Activated CD4-positive, alpha-beta T cell treated with anti-CD3 and anti-CD28 coated beads, Interleukin-2, Interleukin-6, amounts not matched to agents 100 ng/mL and 50 ng/mL, durations not matched to agents 16 hours and 8 hours (primary cell): ENCODE measurements around the gene JARID2.

Experiments used
- DNase-seq: peaks from one replicate; pipeline ENCODE4 v3.0.0-alpha.2; 2020

JARID2 gene

DNA sequence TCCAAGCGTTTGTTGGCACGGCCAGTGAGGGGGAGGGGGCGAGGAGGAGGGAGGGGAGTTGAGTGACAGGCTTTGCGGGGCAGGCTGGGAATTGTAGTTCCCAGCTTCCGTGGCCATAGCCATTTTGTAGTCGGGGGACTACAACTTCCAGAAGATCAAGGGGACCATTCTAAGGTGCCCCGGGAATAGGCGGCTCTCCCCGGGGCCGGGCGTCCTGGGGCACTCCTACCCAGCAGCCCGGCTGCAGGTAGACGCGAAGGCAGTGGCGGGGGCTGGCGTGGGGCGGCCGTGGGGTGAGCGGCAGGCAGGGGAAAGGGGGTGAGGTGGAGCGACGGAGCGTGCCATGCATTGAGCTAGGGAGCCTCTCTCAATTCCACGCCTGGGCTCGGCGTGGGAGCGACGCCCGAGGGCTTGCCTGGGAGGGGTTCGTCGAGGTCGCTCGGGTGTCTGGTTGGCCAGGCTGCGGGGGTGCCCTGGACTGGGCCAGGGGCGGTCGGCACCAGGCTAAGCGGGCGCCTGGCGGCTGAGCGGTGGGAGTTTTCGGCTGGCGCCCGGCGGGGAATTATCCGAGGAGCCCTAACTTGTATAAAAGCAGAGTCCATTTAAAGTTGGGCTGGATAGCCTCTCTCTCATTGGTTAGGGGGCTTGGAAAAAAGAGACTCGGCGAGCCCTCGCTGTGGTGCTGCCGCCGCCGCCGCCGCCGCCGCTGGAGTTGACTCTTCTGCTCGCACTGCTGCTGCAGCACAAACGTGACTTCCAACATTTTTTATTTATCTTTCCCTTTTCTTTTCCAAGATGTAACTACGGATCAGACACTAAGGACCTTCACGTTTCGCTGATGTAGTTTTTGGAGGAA, at the start of gene JARID2:
JARID2 (plus strand) TSS at position 709 of the 856 bp plus-strand sequence. CDS start 471 bp downstream, outside the sequence.
- peak; percentile 98 for DNase-seq

DNA sequence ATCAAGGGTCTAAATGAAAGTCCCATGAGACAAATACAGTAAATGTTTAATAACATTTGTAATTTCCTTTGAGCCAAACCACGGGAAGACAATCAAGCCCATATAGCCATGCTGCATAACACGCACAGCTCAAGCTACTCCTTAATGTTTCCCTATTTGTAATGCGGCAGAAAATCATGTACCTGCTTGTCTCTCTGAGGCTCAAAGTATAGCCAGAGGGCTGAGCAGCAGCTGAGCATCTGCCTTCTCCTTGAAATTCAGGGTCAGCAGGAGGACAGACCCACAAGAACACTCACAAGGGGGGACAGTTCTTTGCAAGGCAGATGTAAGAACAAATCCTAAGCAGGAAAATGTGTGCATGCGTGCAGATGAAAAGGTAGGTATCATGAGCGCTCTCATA, 45.8 kb upstream of the JARID2 start:
- DNase-seq = no peak

DNA sequence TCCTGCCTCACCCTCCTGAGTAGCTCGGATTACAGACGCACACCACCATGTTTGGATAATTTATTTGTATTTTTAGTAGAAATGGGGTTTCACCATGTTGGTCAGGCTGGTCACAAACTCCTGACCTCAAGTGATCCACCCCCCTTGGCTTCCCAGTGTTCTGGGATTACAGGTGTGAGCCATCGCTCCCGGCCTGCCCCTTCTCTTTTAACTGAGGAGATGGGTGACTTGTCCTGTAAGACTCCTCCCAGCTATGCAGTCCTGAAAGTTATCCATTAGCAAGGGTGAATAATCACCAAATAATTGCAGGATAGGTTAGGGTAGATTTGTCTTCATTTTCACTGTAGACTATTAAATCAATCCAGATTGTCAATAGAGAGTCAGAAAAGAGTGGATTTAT, 40.5 kb upstream of the JARID2 start:
- no peak for DNase-seq

- no peak for DNase-seq
Measured at GRCh38 chr6:15206887-15207286, 39.0 kb upstream of the JARID2 start.

GRCh38 chr6:15207923-15208322, 37.9 kb upstream of the JARID2 start:
- DNase-seq = no peak

- DNase-seq = no peak
Measured at GRCh38 chr6:15213838-15214400, 31.9 kb upstream of the JARID2 start.

DNA sequence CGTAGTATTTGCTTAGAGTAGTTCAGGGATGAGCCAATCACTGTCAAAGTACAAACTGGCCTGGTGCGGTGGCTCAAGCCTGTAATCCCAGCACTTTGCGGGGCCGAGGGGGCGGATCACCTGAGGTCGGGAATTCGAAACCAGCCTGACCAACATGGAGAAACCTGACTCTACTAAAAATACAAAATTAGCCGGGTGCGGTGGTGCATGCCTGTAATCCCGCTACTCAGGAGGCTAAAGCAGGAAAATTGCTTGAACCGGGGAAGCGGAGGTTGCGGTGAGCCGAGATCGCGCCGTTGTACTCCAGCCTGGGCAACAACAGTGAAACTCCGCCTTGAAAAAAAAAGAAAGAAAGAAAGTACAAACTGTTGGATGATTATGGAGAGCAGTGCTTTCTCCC, 27.5 kb upstream of the JARID2 start:
- no peak for DNase-seq

DNA sequence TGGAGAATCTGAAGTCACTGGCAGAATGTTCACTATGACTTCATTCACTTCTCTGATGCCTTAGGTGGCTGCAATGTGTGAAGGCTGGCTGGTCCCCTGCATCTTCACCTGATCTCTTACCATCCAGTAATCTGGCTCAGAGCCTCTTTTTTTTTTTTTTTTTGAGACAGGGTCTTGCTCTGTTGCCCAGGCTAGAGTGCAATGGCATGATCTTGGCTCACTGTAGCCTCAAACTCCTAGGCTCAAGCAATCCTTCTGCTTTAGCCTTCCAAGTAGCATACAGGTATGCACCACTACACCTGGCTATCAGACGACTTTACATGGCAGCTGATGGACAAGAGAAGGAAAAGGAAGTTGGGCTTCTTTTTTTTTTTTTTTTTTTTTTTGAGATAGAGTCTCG, 25.8 kb upstream of the JARID2 start:
- DNase-seq = no peak

GRCh38 chr6:15227827-15228318, 18.0 kb upstream of the JARID2 start:
- no peak for DNase-seq

GRCh38 chr6:15230827-15231226, 15.0 kb upstream of the JARID2 start:
- no peak for DNase-seq

DNA sequence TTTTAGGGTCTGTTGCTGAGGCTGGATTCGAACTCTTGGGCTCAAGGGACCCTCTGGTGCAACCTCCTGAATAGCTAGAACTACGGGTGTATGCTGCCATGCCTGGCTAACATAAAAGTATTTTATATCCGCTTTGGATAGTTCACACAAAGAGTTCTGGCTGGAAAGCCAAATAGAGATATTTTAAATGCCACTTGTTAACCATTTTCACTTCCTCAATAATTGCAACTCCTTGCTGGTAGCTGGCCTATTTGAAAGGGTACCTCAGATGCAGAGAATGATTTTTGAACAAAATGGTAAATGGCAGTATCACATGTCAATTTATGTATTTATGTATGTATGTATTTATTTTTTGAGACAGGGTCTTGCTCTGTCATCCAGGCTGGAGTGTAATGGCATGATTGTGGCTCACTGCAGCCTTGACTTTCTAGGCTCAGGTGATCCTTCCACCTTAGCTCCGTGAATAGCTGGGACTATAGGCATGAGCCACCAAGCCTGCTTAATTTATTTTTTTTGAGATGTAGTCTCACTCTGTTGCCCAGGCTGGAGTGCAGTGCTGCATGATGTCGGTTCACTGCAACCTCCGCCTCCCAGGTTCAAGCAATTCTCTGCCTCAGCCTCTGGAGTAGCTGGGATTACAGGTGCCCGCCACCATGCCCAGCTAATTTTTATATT, 12.9 kb upstream of the JARID2 start:
- DNase-seq = no peak

- no peak for DNase-seq
Measured at GRCh38 chr6:15234068-15234758, 11.7 kb upstream of the JARID2 start.

DNA sequence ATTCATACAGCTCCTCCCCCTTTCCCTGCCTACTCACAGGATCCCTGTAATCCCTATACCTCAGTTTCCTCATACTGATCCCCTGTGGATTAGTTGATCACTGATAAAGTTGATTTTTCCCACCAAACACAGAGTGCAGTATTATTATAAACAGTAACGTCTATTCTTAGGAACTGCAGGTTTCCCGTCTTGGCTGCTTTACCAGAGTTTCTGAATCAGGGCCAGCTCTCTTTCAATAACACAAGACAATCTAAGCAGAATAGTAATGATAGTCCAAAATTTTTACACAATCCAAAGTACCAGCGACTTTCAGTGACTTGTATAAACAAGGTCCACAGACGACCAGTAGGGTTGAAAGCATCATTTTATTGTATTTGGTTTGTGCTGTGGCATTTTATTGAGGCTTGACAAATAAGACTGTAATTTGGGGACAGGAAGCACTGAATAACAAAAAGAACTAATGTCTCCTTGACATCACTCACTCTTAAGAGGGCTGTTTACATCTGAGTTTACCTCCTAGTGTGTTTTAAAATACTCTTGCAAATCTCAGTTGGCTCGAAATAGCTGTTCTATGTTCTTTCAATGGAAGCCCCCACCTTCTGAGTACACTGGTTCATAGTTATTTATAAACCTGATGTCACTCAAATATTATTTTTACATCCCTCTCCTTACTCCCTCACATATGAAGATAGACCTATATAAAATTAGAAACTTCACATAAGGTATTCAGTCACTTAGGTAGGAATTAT, 6.1 kb upstream of the JARID2 start:
- no peak for DNase-seq

DNA sequence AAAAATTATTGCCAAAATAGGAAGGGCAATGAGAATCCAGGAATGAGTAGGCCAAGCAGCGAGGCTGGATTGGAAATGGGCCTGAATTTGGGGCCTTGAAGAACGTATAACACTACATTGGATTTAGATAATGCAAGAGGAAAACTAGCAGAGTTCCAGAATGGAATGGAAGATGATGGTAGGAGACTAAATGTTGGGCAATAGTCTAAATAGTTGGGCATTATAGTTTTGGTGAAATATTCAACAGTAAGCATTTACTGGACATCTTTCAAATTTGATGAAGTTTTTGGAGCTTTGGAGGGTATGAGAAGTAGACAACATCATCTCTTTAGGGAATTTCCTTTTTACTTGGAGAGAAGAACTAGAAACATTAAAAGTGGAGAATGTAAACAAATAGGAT, 3.4 kb upstream of the JARID2 start:
- no peak for DNase-seq

GRCh38 chr6:15242937-15243614, 2.8 kb upstream of the JARID2 start:
- no peak for DNase-seq

GRCh38 chr6:15243910-15244619, 1.8 kb upstream of the JARID2 start:
- DNase-seq = no peak

GRCh38 chr6:15244620-15245360, 1.1 kb upstream of the JARID2 start:
- DNase-seq = peak; percentile 51

- no peak for DNase-seq
Measured at GRCh38 chr6:15246217-15246665, 372 bp downstream of the JARID2 start.

- DNase-seq = no peak
Measured at GRCh38 chr6:15246666-15247499, 1.0 kb downstream of the JARID2 start.
